Left lung (tissue), 10 donors: Measurements from ENCODE around the gene BRINP3. TPM values are rescaled to one million over a fixed set of nuclear protein-coding genes. Genes with fewer than 3 reads are reported as not detected.

Experiments used
- ATAC-seq: fragments of 200-7000 bp; cut with Tn5 transposase; one replicate; pipeline ENCODE4 v1.9.1; 2020; ENCODE audit warnings: moderate library complexity
- DNase-seq, 4 donors: peaks; one replicate each; pipeline ENCODE4 v3.0.0-alpha.2; 2013 to 2020
- H3K27ac ChIP-seq, 2 donors: fragments of 200-600 bp; sonication (generic) in 1 of 2; one replicate each; pipeline versions ENCODE4 v1.5.0 to v1.8.0; 2020 to 2021
- H3K27me3 ChIP-seq, 2 donors: fragments of 200-600 bp; sonication (generic) in 1 of 2; one replicate each; pipeline versions ENCODE4 v1.5.0 to v1.8.0; 2020 to 2021
- H3K36me3 ChIP-seq, 2 donors: fragments of 200-600 bp; sonication (generic) in 1 of 2; one replicate each; pipeline versions ENCODE4 v1.5.0 to v1.8.0; 2020 to 2021
- H3K4me1 ChIP-seq, 2 donors: fragments of 200-600 bp; one replicate each; pipeline ENCODE4 v1.8.0; 2021
- H3K4me3 ChIP-seq, 2 donors: fragments of 200-600 bp; sonication (generic) in 1 of 2; one replicate each; pipeline versions ENCODE4 v1.5.0 to v1.8.0; 2020 to 2021; ENCODE audit warnings: mild to moderate bottlenecking in 1 of 2
- H3K9me3 ChIP-seq, 2 donors: fragments of 200-600 bp; sonication (generic) in 1 of 2; one replicate each; pipeline versions ENCODE4 v1.5.0 to v1.8.0; 2020 to 2021
- intact Hi-C, 2 donors: fragments of 100-400 bp; cut with DNase I; formaldehyde crosslinking; loops; one replicate each; pipeline versions ENCODE4 v1.11.2 to v1.14.2; 2022
- polyA plus RNA-seq, 6 donors: library from polyadenylated mRNA; unstranded; fragments of 120-200 nt; gene quantifications; one replicate each; pipeline ENCODE4 v1.2.1, GENCODE V29; 2013; ENCODE audit not compliant: insufficient read length in 6 of 6
- total RNA-seq, 2 donors: library from RNA; stranded (reverse); fragmentation: NEBNext Ultra II Directional; extraction: Animal tissue kit (Norgen Biotek cat#: 25700); gene quantifications; one replicate each; pipeline ENCODE4 v1.2.1, GENCODE V29; 2021
- TF ChIP-seq, protein P1 (sequence below), 2 donors: fragments of 200-600 bp; sonication (generic) in 1 of 2; IDR thresholded peaks; one replicate each; pipeline versions ENCODE4 v1.5.0 to v1.8.0; 2021; ENCODE audit warnings: antibody characterized with exemption in 2 of 2
- donor health status: DM: no; HTN: yes; CAD: no.
- donor health status: DM: no; HTN: no; CAD: no.

BRINP3 gene
- total and polyA plus RNA-seq, 8 donors, result 0.47 to 18.1 (median 10.5) TPM

DNA sequence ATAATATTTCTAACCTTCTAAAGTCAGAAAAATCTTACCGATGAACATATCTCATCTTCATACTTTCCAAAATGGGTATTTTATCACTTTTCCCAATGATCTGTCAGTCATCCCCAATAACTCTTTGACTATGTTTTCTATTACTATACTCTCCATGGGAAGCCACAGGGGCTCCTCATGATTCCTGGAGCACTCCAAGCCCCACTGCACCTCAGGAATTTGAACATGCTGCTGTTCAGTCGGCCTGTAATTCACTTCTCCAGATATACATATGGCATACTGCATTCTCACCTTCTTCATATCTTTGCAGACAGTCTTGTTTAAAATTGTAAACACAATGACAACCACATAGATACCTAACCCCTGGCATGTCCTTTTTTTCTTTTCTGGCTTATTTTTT lies 333.0 kb downstream of the BRINP3 start:
- TF ChIP-seq, protein P1, sequence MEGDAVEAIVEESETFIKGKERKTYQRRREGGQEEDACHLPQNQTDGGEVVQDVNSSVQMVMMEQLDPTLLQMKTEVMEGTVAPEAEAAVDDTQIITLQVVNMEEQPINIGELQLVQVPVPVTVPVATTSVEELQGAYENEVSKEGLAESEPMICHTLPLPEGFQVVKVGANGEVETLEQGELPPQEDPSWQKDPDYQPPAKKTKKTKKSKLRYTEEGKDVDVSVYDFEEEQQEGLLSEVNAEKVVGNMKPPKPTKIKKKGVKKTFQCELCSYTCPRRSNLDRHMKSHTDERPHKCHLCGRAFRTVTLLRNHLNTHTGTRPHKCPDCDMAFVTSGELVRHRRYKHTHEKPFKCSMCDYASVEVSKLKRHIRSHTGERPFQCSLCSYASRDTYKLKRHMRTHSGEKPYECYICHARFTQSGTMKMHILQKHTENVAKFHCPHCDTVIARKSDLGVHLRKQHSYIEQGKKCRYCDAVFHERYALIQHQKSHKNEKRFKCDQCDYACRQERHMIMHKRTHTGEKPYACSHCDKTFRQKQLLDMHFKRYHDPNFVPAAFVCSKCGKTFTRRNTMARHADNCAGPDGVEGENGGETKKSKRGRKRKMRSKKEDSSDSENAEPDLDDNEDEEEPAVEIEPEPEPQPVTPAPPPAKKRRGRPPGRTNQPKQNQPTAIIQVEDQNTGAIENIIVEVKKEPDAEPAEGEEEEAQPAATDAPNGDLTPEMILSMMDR (IDR thresholded peaks at IDR 0.05), result no peak
- intact Hi-C loops, result no loop called here
- Histone ChIP-seq H3K27me3 (no peaks in the 10 kb centered on the region), H3K27ac (no peak overlapping the region), H3K4me3 (no peak overlapping the region), H3K9me3 (peaks cover 0 to 2% of the 10 kb centered on the region in 2 donors), H3K4me1 (no peaks in the 10 kb centered on the region), H3K36me3 (no peaks in the 10 kb centered on the region)
- ATAC-seq (no peak), DNase-seq (no peak)

DNA sequence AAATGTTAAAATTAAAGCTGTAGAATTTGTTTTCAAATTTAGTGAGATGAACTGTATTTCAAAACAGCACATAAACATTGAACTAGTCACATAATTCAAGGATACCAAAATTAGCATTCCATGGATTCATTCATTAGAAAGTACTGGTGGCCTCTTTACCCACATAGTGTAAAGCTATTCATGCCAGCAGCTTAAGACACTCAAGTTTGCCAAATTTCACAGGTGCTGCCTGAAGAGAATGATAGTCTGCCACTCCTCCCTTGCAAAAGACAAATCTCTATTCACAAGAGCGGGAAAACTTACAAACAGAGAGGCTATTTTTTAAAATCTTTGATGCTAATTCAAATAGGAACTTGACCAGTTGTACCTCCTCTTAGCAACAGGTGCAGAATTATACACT lies 337.0 kb downstream of the BRINP3 start:
- H3K27me3 ChIP-seq, result no peaks in the 10 kb centered on the region
- TF ChIP-seq, protein P1 (IDR thresholded peaks at IDR 0.05), result no peak
- DNase-seq (no peak), ATAC-seq (no peak)
- H3K27ac ChIP-seq, result no peak overlapping the region
- H3K4me3 ChIP-seq, result no peak overlapping the region
- no peaks in the 10 kb centered on the region for H3K36me3 ChIP-seq
- H3K4me1 ChIP-seq, result no peaks in the 10 kb centered on the region
- H3K9me3 ChIP-seq, result peaks cover 0 to 2% of the 10 kb centered on the region in 2 donors
- intact Hi-C loops, result no loop called here

DNA sequence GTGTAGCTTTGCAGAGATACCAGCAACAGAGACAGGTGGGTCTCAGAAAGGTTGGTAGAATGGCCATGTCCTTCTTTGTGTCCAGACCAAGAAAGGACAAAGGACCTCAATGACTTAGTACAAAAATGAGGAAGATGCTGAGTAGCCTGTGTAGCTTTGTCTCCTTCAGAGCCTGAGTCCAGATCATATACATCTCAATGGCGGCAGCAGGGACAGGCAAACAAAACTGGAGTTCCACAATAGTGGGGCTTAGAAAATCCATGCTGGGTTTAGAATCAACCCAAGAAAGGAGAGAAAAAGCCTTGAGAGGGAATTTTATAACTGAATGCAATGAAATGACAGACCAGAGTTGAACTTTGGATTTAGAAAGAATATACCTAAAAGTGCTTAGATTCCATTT lies 339.0 kb downstream of the BRINP3 start:
- intact Hi-C loops, result no loop called here
- H3K27me3 ChIP-seq, result no peaks in the 10 kb centered on the region
- peaks cover 0 to 2% of the 10 kb centered on the region in 2 donors for H3K9me3 ChIP-seq
- ATAC-seq (no peak), DNase-seq (no peak)
- no peaks in the 10 kb centered on the region for H3K4me1 ChIP-seq
- no peak overlapping the region for H3K4me3 ChIP-seq
- no peaks in the 10 kb centered on the region for H3K36me3 ChIP-seq
- H3K27ac ChIP-seq, result no peak overlapping the region
- TF ChIP-seq, protein P1 (IDR thresholded peaks at IDR 0.05), result no peak

DNA sequence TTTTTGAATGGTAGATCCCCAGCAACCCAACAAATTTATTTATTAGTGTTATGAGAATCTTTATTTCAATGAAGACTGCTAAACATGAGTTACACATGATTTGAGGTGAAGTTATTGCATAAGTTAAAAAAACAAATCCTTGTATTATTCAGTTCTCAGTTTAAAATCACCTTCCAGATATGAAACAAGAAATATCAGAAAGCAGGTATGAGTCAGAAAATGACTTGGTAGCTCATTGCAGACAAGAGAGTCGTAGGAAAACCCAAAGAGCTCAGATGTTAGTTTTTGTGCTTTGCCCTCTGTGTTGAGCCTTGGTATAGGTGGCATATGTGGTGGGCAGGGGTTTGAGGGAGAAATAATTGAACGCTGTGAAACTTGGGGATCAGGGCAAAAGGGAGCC lies 339.4 kb downstream of the BRINP3 start:
- Histone ChIP-seq H3K4me1 (no peaks in the 10 kb centered on the region), H3K4me3 (no peak overlapping the region), H3K36me3 (no peaks in the 10 kb centered on the region), H3K9me3 (peaks cover 0 to 2% of the 10 kb centered on the region in 2 donors), H3K27me3 (no peaks in the 10 kb centered on the region), H3K27ac (no peak overlapping the region)
- DNase-seq, result no peak
- ATAC-seq, result no peak
- TF ChIP-seq, protein P1 (IDR thresholded peaks at IDR 0.05), result no peak
- intact Hi-C loops, result no loop called here

DNA sequence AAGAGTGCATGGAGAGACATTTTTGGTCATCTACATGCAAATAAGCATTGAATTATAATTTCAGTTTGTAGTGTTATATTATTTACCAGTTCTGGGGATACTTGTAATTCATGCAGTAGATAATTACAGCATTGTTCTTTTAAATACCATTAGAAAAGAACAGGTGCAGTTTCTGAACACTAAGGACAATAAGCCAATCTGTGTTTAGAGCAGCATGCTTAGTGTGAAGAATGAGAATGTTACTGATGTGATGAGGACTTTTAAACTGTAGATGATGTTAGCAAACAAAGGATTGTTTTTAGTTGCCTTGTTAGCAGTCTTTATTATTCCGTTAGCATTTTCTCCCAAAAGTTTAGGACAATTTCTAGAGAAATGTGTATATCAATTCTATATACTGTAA lies 348.3 kb downstream of the BRINP3 start:
- Histone ChIP-seq H3K27me3 (no peaks in the 10 kb centered on the region), H3K4me3 (no peak overlapping the region), H3K36me3 (no peaks in the 10 kb centered on the region), H3K9me3 (no peaks in the 10 kb centered on the region), H3K4me1 (no peaks in the 10 kb centered on the region), H3K27ac (no peak overlapping the region)
- no peak for DNase-seq
- ATAC-seq, result no peak
- intact Hi-C loops, result no loop called here
- TF ChIP-seq, protein P1 (IDR thresholded peaks at IDR 0.05), result no peak
